Measurements from ENCODE around the gene RAB11FIP4. TPM values are rescaled to one million over a fixed set of nuclear protein-coding genes. Genes with fewer than 3 reads are reported as not detected.
A peak's percentile ranks its signal among the peaks of the same experiment; 100 is the strongest.

RAB11FIP4 gene
- total and polyA plus RNA-seq, 8 donors: 6.5 to 42.7 (median 24.5) TPM

DNA sequence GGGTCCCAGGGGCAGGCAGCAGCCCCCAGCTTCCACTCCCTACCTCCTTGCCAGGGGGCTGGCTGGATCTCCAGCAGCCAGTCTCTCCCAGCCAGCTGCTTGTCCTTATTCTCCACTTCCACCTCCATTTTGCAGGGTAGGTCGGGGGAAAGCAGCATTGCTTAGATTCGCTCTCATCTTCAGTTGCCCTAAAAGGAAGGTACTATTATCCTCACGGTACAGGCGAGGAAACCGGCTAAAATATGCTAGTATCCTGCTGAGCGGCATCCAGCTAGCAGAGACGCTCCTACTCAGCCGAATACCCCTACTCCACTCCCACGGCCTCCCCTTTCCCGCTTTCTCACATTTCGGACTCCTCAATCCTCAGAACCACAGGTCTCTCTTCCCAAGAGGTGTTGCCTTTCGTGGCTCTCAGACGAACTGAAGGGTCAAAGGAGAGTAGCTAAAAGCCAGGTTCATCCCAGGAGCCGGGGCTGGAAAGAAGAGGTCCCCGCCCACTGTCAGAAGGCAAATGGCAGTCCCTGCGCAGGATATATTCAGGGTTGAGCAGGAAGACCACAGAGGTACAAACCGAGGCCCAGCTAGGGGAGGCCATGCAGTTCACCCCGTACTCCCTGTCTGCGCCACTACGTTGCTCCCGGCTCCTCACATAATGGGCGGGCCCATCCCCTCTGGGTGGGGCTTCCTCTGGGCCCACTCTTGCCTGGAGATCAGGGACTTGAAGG lies 1.7 kb upstream of the RAB11FIP4 start:
- DNase-seq (no peak), ATAC-seq (no peak), FAIRE-seq (no peak)
- H3K36me3 ChIP-seq: no peaks in the 10 kb centered on the region
- no peak overlapping the region for H3K27ac ChIP-seq
- no peak overlapping the region for H3K4me3 ChIP-seq
- intact Hi-C loops (cut with DNase I): no loop called here
- H3K4me1 ChIP-seq: no peaks in the 10 kb centered on the region
- H3K9me3 ChIP-seq: no peaks in the 10 kb centered on the region
- 64 to 65% methylated on average over 22 of the region's 22 CpGs for WGBS, 2 donors
- H3K27me3 ChIP-seq: peaks cover 0 to 9% (median 0%) of the 10 kb centered on the region in 4 donors
- TF ChIP-seq, protein P1, sequence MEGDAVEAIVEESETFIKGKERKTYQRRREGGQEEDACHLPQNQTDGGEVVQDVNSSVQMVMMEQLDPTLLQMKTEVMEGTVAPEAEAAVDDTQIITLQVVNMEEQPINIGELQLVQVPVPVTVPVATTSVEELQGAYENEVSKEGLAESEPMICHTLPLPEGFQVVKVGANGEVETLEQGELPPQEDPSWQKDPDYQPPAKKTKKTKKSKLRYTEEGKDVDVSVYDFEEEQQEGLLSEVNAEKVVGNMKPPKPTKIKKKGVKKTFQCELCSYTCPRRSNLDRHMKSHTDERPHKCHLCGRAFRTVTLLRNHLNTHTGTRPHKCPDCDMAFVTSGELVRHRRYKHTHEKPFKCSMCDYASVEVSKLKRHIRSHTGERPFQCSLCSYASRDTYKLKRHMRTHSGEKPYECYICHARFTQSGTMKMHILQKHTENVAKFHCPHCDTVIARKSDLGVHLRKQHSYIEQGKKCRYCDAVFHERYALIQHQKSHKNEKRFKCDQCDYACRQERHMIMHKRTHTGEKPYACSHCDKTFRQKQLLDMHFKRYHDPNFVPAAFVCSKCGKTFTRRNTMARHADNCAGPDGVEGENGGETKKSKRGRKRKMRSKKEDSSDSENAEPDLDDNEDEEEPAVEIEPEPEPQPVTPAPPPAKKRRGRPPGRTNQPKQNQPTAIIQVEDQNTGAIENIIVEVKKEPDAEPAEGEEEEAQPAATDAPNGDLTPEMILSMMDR (IDR thresholded peaks at IDR 0.05): no peak

DNA sequence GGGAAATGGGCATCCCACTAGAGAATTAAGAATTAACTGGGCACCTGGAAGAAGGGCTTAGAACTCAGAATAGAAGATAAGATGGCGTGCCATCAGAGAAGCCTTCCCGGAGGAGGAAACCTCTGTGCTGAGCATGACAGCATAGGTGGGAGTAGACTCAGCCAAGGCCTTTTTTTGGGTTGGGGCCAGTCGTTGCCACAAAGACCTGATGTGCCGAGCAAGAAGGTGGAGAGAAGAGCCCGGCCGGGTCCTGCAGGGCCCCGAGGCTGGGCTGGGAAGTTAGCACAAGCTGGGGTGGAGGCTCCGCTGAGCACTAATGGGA lies 1.1 kb upstream of the RAB11FIP4 start:
- H3K27me3 ChIP-seq: peaks cover 0 to 9% (median 0%) of the 10 kb centered on the region in 4 donors
- TF ChIP-seq, protein P1 (IDR thresholded peaks at IDR 0.05): no peak
- ATAC-seq: no peak

GRCh38 chr17:31390748-31391495 lies 553 bp upstream of the RAB11FIP4 start:
- Histone ChIP-seq H3K4me1 (no peaks in the 10 kb centered on the region), H3K36me3 (no peaks in the 10 kb centered on the region), H3K27ac (no peak overlapping the region), H3K4me3 (peak overlapping the region in 2 of 4 donors; percentile 31 to 45), H3K9me3 (no peaks in the 10 kb centered on the region), H3K27me3 (peaks cover 0 to 9% (median 0%) of the 10 kb centered on the region in 4 donors)
- 20 to 24% methylated on average over 27 to 55 of the region's 56 CpGs for WGBS, 2 donors
- FAIRE-seq: no peak
- ATAC-seq: peak in 3 of 4 donors; percentile 5 to 14 (median 8)
- DNase-seq: no peak
- TF ChIP-seq, protein P1 (IDR thresholded peaks at IDR 0.05): no peak
- intact Hi-C loops (cut with DNase I): no loop called here

More for the DNA sequence above, 1.1 kb upstream of the RAB11FIP4 start:
- Histone ChIP-seq H3K4me1 (no peaks in the 10 kb centered on the region), H3K36me3 (no peaks in the 10 kb centered on the region), H3K27ac (no peak overlapping the region), H3K4me3 (no peak overlapping the region), H3K9me3 (no peaks in the 10 kb centered on the region)
- intact Hi-C loops (cut with DNase I): no loop called here
- FAIRE-seq: no peak
- WGBS, 2 donors: 80 to 88% methylated on average over 8 of the region's 8 CpGs
- DNase-seq: no peak

GRCh38 chr17:31392002-31392855 lies 754 bp downstream of the RAB11FIP4 start:
- ATAC-seq (peak in 2 of 4 donors; percentile 31 to 43), DNase-seq (no peak), FAIRE-seq (no peak)
- TF ChIP-seq, protein P1 (IDR thresholded peaks at IDR 0.05): no peak
- 24 to 37% methylated on average over 32 to 52 of the region's 52 CpGs for WGBS, 2 donors
- peaks cover 0 to 9% (median 0%) of the 10 kb centered on the region in 4 donors for H3K27me3 ChIP-seq
- no peaks in the 10 kb centered on the region for H3K9me3 ChIP-seq
- H3K36me3 ChIP-seq: no peaks in the 10 kb centered on the region
- H3K4me3 ChIP-seq: peak overlapping the region in 2 of 4 donors; percentile 31 to 34
- H3K4me1 ChIP-seq: no peaks in the 10 kb centered on the region
- no peak overlapping the region for H3K27ac ChIP-seq
- intact Hi-C loops (cut with DNase I): no loop called here

Measured in pancreas (tissue), 10 donors.